ENCODE measurements around the gene LGR5. TPM values are rescaled to one million over a fixed set of nuclear protein-coding genes. Genes with fewer than 3 reads are reported as not detected.

LGR5 gene
- total RNA-seq, 2 donors from 2014 or later: 0.64 to 0.91 TPM

GRCh38 chr12:71465796-71466195 is 26.2 kb downstream of the LGR5 start:
- no peak overlapping the region for H3K4me3 ChIP-seq
- H3K27ac ChIP-seq: no peak overlapping the region
- no peak for DNase-seq (ENCODE audit: low spot score)
- no peak for TF ChIP-seq POLR2A (IDR thresholded peaks at IDR 0.05)
- no peak for TF ChIP-seq CTCF (IDR thresholded peaks at IDR 0.05)
- TF ChIP-seq POLR2AphosphoS5 (IDR thresholded peaks at IDR 0.05): no peak
- no peaks in the 10 kb centered on the region for H3K4me1 ChIP-seq (replicated peaks)
- H3K27me3 ChIP-seq (replicated peaks; ENCODE audit: insufficient read depth): no peaks in the 10 kb centered on the region
- H3K9me3 ChIP-seq: no peaks in the 10 kb centered on the region
- intact Hi-C loops (cut with DNase I): no loop called here
- H3K36me3 ChIP-seq: no peaks in the 10 kb centered on the region

DNA sequence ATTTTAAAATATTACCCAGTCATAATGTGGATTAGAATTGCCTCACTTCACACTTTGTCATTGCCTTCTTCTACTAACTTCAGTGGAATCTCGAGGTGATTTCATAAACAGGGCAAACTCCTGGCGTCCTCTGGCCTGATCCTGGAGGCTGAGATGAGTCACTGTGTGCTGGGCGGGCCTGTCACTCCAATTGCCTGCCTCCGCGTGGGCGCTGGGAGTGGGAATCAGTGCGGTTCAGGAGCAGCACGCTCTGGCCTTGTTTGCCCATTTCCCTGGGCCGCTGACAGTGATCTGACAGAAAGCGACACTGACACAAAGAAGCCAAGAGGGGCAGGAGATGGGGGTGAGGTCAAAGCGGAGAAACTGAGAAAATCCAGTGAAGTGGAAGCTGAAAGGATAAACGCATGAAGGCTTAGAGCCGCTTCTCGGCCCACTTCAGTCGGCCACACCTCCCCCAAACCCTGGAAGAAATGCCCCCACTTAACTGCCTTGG is 29.7 kb downstream of the LGR5 start:
- TF ChIP-seq POLR2AphosphoS5 (IDR thresholded peaks at IDR 0.05) (no peak), POLR2A (IDR thresholded peaks at IDR 0.05) (no peak), CTCF (IDR thresholded peaks at IDR 0.05) (no peak)
- no peaks in the 10 kb centered on the region for H3K9me3 ChIP-seq
- intact Hi-C loops (cut with DNase I): no loop called here
- H3K27ac ChIP-seq: no peak overlapping the region
- 70% methylated on average over 15 of the region's 15 CpGs for WGBS
- no peaks in the 10 kb centered on the region for H3K4me1 ChIP-seq (replicated peaks)
- no peaks in the 10 kb centered on the region for H3K36me3 ChIP-seq
- no peaks in the 10 kb centered on the region for H3K27me3 ChIP-seq (replicated peaks; ENCODE audit: insufficient read depth)
- no peak overlapping the region for H3K4me3 ChIP-seq
- no peak for DNase-seq (ENCODE audit: low spot score)

DNA sequence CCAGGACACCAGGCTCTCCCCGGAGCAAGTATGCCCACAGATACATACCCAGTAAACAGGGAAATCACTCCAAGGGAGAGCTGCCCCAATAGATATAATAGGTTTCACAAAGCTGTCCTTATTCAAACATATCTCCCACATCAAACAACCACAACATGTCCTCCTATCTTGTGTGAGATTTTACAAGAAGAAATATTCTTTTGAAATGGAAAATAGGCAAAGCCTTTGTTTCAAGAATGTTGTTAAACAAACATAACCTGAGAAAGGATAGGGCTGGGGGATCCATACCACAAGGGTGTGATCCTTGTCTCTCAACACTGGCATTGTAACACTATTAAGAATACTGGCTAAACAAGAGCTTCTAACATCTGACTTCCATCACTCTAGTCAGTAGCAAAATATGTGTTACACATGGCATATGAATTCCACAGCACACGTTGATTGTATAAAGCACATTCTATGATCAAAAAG is 32.9 kb downstream of the LGR5 start:
- no peak for DNase-seq (ENCODE audit: low spot score)
- intact Hi-C loops (cut with DNase I): no loop called here
- no peak for TF ChIP-seq POLR2AphosphoS5 (IDR thresholded peaks at IDR 0.05)
- TF ChIP-seq POLR2A (IDR thresholded peaks at IDR 0.05): no peak
- TF ChIP-seq CTCF (IDR thresholded peaks at IDR 0.05): no peak
- no peaks in the 10 kb centered on the region for H3K36me3 ChIP-seq
- no peaks in the 10 kb centered on the region for H3K9me3 ChIP-seq
- H3K4me1 ChIP-seq (replicated peaks): no peaks in the 10 kb centered on the region
- H3K27ac ChIP-seq: no peak overlapping the region
- no peaks in the 10 kb centered on the region for H3K27me3 ChIP-seq (replicated peaks; ENCODE audit: insufficient read depth)
- H3K4me3 ChIP-seq: no peak overlapping the region
- 22% methylated on average over 2 of the region's 2 CpGs for WGBS

DNA sequence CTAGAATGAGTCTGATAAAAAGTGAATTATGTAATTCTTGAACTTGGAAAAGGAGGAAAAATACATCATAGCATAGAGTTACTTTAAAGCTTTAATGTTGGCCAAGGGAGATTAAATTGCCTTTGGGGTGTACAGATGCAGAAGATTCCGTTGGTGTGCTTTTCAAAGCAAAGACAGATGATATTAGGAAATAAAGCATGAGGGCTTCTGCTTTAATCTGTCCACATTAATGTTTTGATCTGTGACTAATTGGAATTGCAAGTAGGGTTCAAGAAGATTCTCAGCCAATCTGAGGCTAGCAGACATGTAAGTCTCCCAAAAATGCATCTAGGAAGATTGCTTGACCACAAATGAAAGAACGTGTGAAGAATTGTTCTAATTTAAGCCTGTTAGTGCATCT is 35.2 kb downstream of the LGR5 start:
- no peak for DNase-seq (ENCODE audit: low spot score)
- TF ChIP-seq CTCF (IDR thresholded peaks at IDR 0.05) (no peak), POLR2AphosphoS5 (IDR thresholded peaks at IDR 0.05) (no peak), POLR2A (IDR thresholded peaks at IDR 0.05) (no peak)
- no peaks in the 10 kb centered on the region for H3K9me3 ChIP-seq
- H3K4me3 ChIP-seq: no peak overlapping the region
- 58% methylated on average over 2 of the region's 2 CpGs for WGBS
- no peaks in the 10 kb centered on the region for H3K4me1 ChIP-seq (replicated peaks)
- H3K27me3 ChIP-seq (replicated peaks; ENCODE audit: insufficient read depth): no peaks in the 10 kb centered on the region
- H3K36me3 ChIP-seq: no peaks in the 10 kb centered on the region
- intact Hi-C loops (cut with DNase I): no loop called here
- H3K27ac ChIP-seq: no peak overlapping the region

- Histone ChIP-seq H3K4me1 (replicated peaks) (no peaks in the 10 kb centered on the region), H3K27ac (no peak overlapping the region), H3K27me3 (replicated peaks; ENCODE audit: insufficient read depth) (no peaks in the 10 kb centered on the region), H3K36me3 (no peaks in the 10 kb centered on the region), H3K9me3 (no peaks in the 10 kb centered on the region), H3K4me3 (no peak overlapping the region)
- TF ChIP-seq POLR2AphosphoS5 (IDR thresholded peaks at IDR 0.05) (no peak), CTCF (IDR thresholded peaks at IDR 0.05) (no peak), POLR2A (IDR thresholded peaks at IDR 0.05) (no peak)
- no peak for DNase-seq (ENCODE audit: low spot score)
- WGBS: 63% methylated on average over 5 of the region's 5 CpGs
- intact Hi-C loops (cut with DNase I): no loop called here
Measured at GRCh38 chr12:71475280-71475679, 35.7 kb downstream of the LGR5 start.
